H1 (cell line): ENCODE measurements around the gene MSANTD3. TPM values are rescaled to one million over a fixed set of nuclear protein-coding genes. Genes with fewer than 3 reads are reported as not detected.

Experiments
- CTCF ChIA-PET: fragments of 300-600 bp; sonication (Branson Sonifier 250); formaldehyde crosslinking; loops from one replicate; lab custom pipeline; 2021; ENCODE audit not compliant: partially characterized antibody; lab: Charles Lee
- POLR2A ChIA-PET: fragments of 300-600 bp; sonication (Branson Sonifier 250); formaldehyde crosslinking; loops from one replicate; lab custom pipeline; 2021; ENCODE audit warnings: inconsistent platforms; ENCODE audit not compliant: partially characterized antibody; lab: Charles Lee
- DNase-seq, 2 experiments: peaks; one replicate each; pipeline versions ENCODE4 v3.0.0 to v3.0.0-alpha.2; 2010 to 2022; ENCODE audit warnings: low spot score in 2 of 2, low read depth in 1 of 2, mixed read lengths in 1 of 2
- FAIRE-seq: peaks from 2 replicates; lab custom pipeline; 2011; peaks lifted over from hg19 to GRCh38; lab: Jason Lieb, UNC
- H2AFZ ChIP-seq: 2 replicates; pipeline ENCODE4 v1.8.1; 2012; ENCODE audit warnings: low read length, inconsistent platforms
- H2AK5ac ChIP-seq: 2 replicates; pipeline ENCODE4 v1.6.1; 2013; ENCODE audit warnings: low read depth, low read length
- H2BK120ac ChIP-seq: replicated peaks from 2 replicates; pipeline ENCODE3; 2013; ENCODE audit warnings: low read depth, low read length, inconsistent platforms
- H2BK12ac ChIP-seq: 2 replicates; pipeline ENCODE4 v1.6.1; 2013; ENCODE audit warnings: low read depth, low read length
- H2BK15ac ChIP-seq: 2 replicates; pipeline ENCODE4 v1.6.1; 2013; ENCODE audit warnings: low read length
- H2BK20ac ChIP-seq: 2 replicates; pipeline ENCODE4 v1.6.1; 2013; ENCODE audit warnings: low read length
- H2BK5ac ChIP-seq: 2 replicates; pipeline ENCODE4 v1.6.1; 2013; ENCODE audit warnings: low read depth, low read length
- H3K14ac ChIP-seq: 2 replicates; pipeline ENCODE4 v1.6.1; 2013; ENCODE audit warnings: inconsistent platforms; ENCODE audit not compliant: insufficient read length
- H3K18ac ChIP-seq: 2 replicates; pipeline ENCODE4 v1.6.1; 2013; ENCODE audit warnings: low read length; ENCODE audit errors: extremely low read depth
- H3K23ac ChIP-seq: 2 replicates; pipeline ENCODE4 v1.6.1; 2013; ENCODE audit warnings: inconsistent platforms; ENCODE audit not compliant: insufficient read length
- H3K23me2 ChIP-seq: 2 replicates; pipeline ENCODE4 v1.6.1; 2013; ENCODE audit warnings: low read depth, low read length
- H3K27ac ChIP-seq: 2 replicates; pipeline ENCODE4 v1.6.1; 2011; ENCODE audit warnings: low read depth, low read length, inconsistent platforms
- H3K27me3 ChIP-seq, 4 experiments: replicated peaks in 1 of 4; 1 replicate in 1 of 4; 2 replicates in 3 of 4; pipeline versions ENCODE4 v1.6.1 to v1.8.1; 2011 to 2013; ENCODE audit warnings: low read length in 3 of 4, mild to moderate bottlenecking in 3 of 4, inconsistent platforms in 2 of 4, mixed read lengths in 2 of 4, moderate library complexity in 1 of 4; ENCODE audit not compliant: control insufficient read depth in 3 of 4, insufficient read depth in 3 of 4; ENCODE audit errors: extremely low read depth in 1 of 4
- H3K36me3 ChIP-seq, 4 experiments: 2 replicates each; pipeline versions ENCODE4 v1.6.1 to v1.8.1; 2011 to 2013; ENCODE audit warnings: mild to moderate bottlenecking in 4 of 4, low read length in 3 of 4, moderate library complexity in 2 of 4, control low read depth in 1 of 4, inconsistent platforms in 1 of 4; ENCODE audit not compliant: insufficient read depth in 4 of 4, control insufficient read depth in 2 of 4
- H3K4ac ChIP-seq: replicated peaks from 2 replicates; pipeline ENCODE3; 2013; ENCODE audit warnings: low read length, low read depth, mixed read lengths, inconsistent platforms; ENCODE audit not compliant: insufficient read length
- H3K4me1 ChIP-seq, 4 experiments: replicated peaks in 1 of 4; 1 replicate in 1 of 4; 2 replicates in 3 of 4; pipeline versions ENCODE4 v1.6.1 to v1.8.1; 2011 to 2013; ENCODE audit warnings: low read length in 3 of 4, inconsistent platforms in 2 of 4, mixed read lengths in 1 of 4; ENCODE audit not compliant: insufficient read depth in 4 of 4, control insufficient read depth in 3 of 4
- H3K4me2 ChIP-seq, 2 experiments: 2 replicates each; pipeline versions ENCODE4 v1.6.1 to v1.8.1; 2011 to 2013; ENCODE audit warnings: low read depth in 2 of 2, low read length in 2 of 2, control low read depth in 1 of 2, inconsistent platforms in 1 of 2, mild to moderate bottlenecking in 1 of 2; ENCODE audit not compliant: insufficient read depth in 1 of 2
- H3K4me3 ChIP-seq, 4 experiments: fragments of 200-600, 300-600 bp in 1 of 4; sonication (generic), shearing (Covaris generic), sonication (Bioruptor Twin) in 1 of 4; 2 replicates each; pipeline versions ENCODE4 v1.5.1 to v1.8.1; 2011 to 2016; ENCODE audit warnings: low read length in 4 of 4, low read depth in 3 of 4, control low read depth in 2 of 4, inconsistent platforms in 2 of 4, mild to moderate bottlenecking in 2 of 4, mixed read lengths in 1 of 4, moderate library complexity in 1 of 4; ENCODE audit not compliant: insufficient read depth in 2 of 4; ENCODE audit errors: extremely low read depth in 1 of 4
- H3K56ac ChIP-seq: replicated peaks from 2 replicates; pipeline ENCODE3; 2013; ENCODE audit warnings: low read depth, mild to moderate bottlenecking, mixed read lengths, low read length, inconsistent platforms; ENCODE audit not compliant: insufficient read length
- H3K79me1 ChIP-seq: 2 replicates; pipeline ENCODE4 v1.6.1; 2013; ENCODE audit warnings: low read depth, low read length, control low read depth
- H3K79me2 ChIP-seq, 2 experiments: 2 replicates each; pipeline versions ENCODE4 v1.6.1 to v1.8.1; 2012 to 2013; ENCODE audit warnings: low read length in 2 of 2, mild to moderate bottlenecking in 2 of 2, inconsistent platforms in 1 of 2; ENCODE audit not compliant: insufficient read depth in 2 of 2, control insufficient read depth in 1 of 2
- H3K9ac ChIP-seq, 4 experiments: replicated peaks in 1 of 4; 1 replicate in 1 of 4; 2 replicates in 3 of 4; pipeline versions ENCODE4 v1.6.1 to v1.8.1; 2011 to 2013; ENCODE audit warnings: low read depth in 3 of 4, low read length in 3 of 4, control low read depth in 2 of 4, mild to moderate bottlenecking in 2 of 4, moderate library complexity in 2 of 4, inconsistent platforms in 1 of 4; ENCODE audit errors: extremely low read depth in 1 of 4
- H3K9me3 ChIP-seq, 2 experiments: 2 replicates each; pipeline versions ENCODE4 v1.6.1 to v1.8.1; 2012 to 2013; ENCODE audit warnings: mild to moderate bottlenecking in 2 of 2, moderate library complexity in 2 of 2, control low read depth in 1 of 2, inconsistent platforms in 1 of 2, low read depth in 1 of 2, low read length in 1 of 2, mixed read lengths in 1 of 2; ENCODE audit not compliant: insufficient read depth in 2 of 2
- H4K20me1 ChIP-seq, 2 experiments: replicated peaks in 1 of 2; 2 replicates each; pipeline versions ENCODE3 to v1.8.1; 2011 to 2013; ENCODE audit warnings: inconsistent platforms in 2 of 2, low read length in 2 of 2, mild to moderate bottlenecking in 1 of 2; ENCODE audit not compliant: insufficient read depth in 2 of 2, control insufficient read depth in 1 of 2
- H4K5ac ChIP-seq: 2 replicates; pipeline ENCODE4 v1.6.1; 2013; ENCODE audit warnings: low read length, low read depth, mixed read lengths, inconsistent platforms; ENCODE audit not compliant: insufficient read length
- H4K8ac ChIP-seq: 2 replicates; pipeline ENCODE4 v1.8.0; 2013; ENCODE audit warnings: mild to moderate bottlenecking, moderate library complexity, low read length, inconsistent platforms; ENCODE audit not compliant: insufficient read depth; ENCODE audit errors: extremely low read depth
- H4K91ac ChIP-seq: replicated peaks from 2 replicates; pipeline ENCODE3; 2013; ENCODE audit warnings: low read length, mixed read lengths, inconsistent platforms; ENCODE audit not compliant: insufficient read length
- CEBPB ChIP-seq: IDR thresholded peaks from 2 replicates; pipeline ENCODE4 v1.6.1; 2012; ENCODE audit warnings: low read depth, low read length
- NRF1 ChIP-seq: IDR thresholded peaks from 2 replicates; pipeline ENCODE4 v1.6.1; 2011; ENCODE audit warnings: mild to moderate bottlenecking, low read depth, low read length, improper control_type of control experiment
- SP4 ChIP-seq: IDR thresholded peaks from 2 replicates; pipeline ENCODE4 v1.6.1; 2012; ENCODE audit warnings: low read length, inconsistent platforms
- WGBS, 2 experiments: shearing (Covaris generic) in 1 of 2; methylation state at CpG; one replicate each; pipeline versions ENCODE4 v1.1.6 to v1.1.7; 2013 to 2015; ENCODE audit warnings: low lambda C conversion rate in 2 of 2, mixed read lengths in 2 of 2, inconsistent platforms in 1 of 2, low coverage in 1 of 2, missing lambda C conversion rate in 1 of 2; ENCODE audit not compliant: insufficient replicate concordance in 2 of 2, insufficient coverage in 1 of 2, insufficient read length in 1 of 2; ENCODE audit errors: extremely low coverage in 1 of 2, missing lambda C conversion rate in 1 of 2; 5-methylcytosine and 5-hydroxymethylcytosine counted together
- polyA plus RNA-seq, 7 experiments: library from polyadenylated mRNA; depleted of rRNA in 3 of 7; stranded (reverse) in 5 of 7; unstranded in 2 of 7; fragments of >200 nt in 5 of 7; fragments of 200-250 nt in 2 of 7; gene quantifications; 1 replicate in 5 of 7; 2 replicates in 1 of 7; 4 replicates in 1 of 7; pipeline versions ENCODE4 v1.2.1 to v1.2.3, GENCODE V29; 2011 to 2013; ENCODE audit warnings: missing spikeins in 2 of 7, mixed read lengths in 2 of 7
- total RNA-seq: library from RNA; stranded (reverse); fragmentation: NEBNext Ultra II Directional; extraction: Animal tissue kit (Norgen Biotek cat#: 25700); gene quantifications from 2 replicates; pipeline ENCODE4 v1.2.1, GENCODE V29; 2021

Gene MSANTD3
- total and polyA plus RNA-seq, 2 of the 8 experiments (the other 6 are each of a cell fraction or from before 2014, with no cell fraction given) = 12.0 to 41.3 TPM

DNA sequence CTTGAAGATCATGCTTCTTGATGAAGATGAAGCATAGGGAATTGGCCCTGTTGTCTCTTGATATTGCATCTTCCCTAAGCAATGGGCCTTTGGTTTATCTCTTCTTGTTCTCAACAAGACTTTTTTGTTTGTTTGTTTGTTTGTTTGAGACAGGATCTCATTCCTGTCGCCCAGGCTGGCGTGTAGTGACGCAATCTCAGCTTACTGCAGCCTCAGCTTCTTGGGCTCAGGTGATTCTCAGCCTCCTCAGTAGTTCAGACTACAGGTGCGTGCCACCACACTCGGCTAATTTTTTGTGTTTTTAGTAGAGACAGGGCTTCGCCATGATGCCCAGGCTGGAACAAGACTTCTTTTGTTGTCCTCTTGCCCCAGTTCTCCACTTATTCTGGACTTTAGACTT lies 51.2 kb downstream of the MSANTD3 start:
- Histone ChIP-seq H3K56ac (no peak overlapping the region), H3K27ac (no peak overlapping the region), H3K79me1 (peaks cover 13% of the 10 kb centered on the region), H2BK12ac (peak overlapping the region; percentile 60; the same call in 1 of the 2 replicates), H2BK15ac (no peak overlapping the region), H4K91ac (no peak overlapping the region), H3K4me3 (no peak overlapping the region), H3K4ac (no peak overlapping the region), H2BK120ac (no peak overlapping the region), H3K4me1 (peaks cover 0 to 8% (median 5%) of the 10 kb centered on the region in 4 experiments; a peak in 4 of 7 replicates), H3K23me2 (peaks cover 12% of the 10 kb centered on the region; the same call in 1 of the 2 replicates), H3K9me3 (no peaks in the 10 kb centered on the region), H2BK5ac (no peak overlapping the region), H3K79me2 (peaks cover 69 to 99% of the 10 kb centered on the region in 2 experiments), H3K36me3 (peaks cover 0 to 3% (median 0%) of the 10 kb centered on the region in 4 experiments; a peak in 1 of 8 replicates), H2BK20ac (no peak overlapping the region), H4K8ac (no peak overlapping the region), H2AFZ (no peak overlapping the region), H3K18ac (no peak overlapping the region), H3K9ac (no peak overlapping the region; a peak in 1 of 7 replicates), H3K27me3 (no peaks in the 10 kb centered on the region), H3K23ac (no peak overlapping the region), H3K4me2 (no peak overlapping the region), H3K14ac (no peak overlapping the region), H2AK5ac (no peak overlapping the region), H4K5ac (no peak overlapping the region), H4K20me1 (peaks cover 24 to 25% of the 10 kb centered on the region in 2 experiments)
- WGBS, 2 experiments = 86% methylated on average over 6 of the region's 6 CpGs; no CpG with 5 or more reads in 1 of the 2 experiments
- TF ChIP-seq CEBPB = peak; percentile 85
- no peak for TF ChIP-seq NRF1
- no peak for TF ChIP-seq SP4
- POLR2A ChIA-PET = interaction anchor here (0.6 to 3.0 kb wide), 10 partner anchors 9 to 126 kb away, joined by 3 to 9 read pairs (median 4); partner anchors contain the start of gene MSANTD3
- FAIRE-seq = no peak
- no peak for DNase-seq
- CTCF ChIA-PET = interaction anchor here (0.6 to 1.3 kb wide), 5 partner anchors 7 to 464 kb away, joined by 3 to 5 read pairs (median 3); no protein-coding TSS in a partner anchor
